GM12864 (cell line): ENCODE data around the gene VTI1A.

Experiments used
- DNase-seq: peaks from one replicate; pipeline ENCODE4 v3.0.0-alpha.2; 2011; ENCODE audit warnings: low read depth
- H3K4me3 ChIP-seq: 2 replicates; pipeline ENCODE4 v1.5.1; 2011; ENCODE audit warnings: mild to moderate bottlenecking, low read depth, low read length, control low read depth
- CTCF ChIP-seq: IDR thresholded peaks from 2 replicates; pipeline ENCODE4 v1.5.1; 2011; ENCODE audit warnings: low read depth, mild to moderate bottlenecking, moderate library complexity, low read length, control low read depth, inconsistent platforms; ENCODE audit errors: missing control alignments

VTI1A gene

GRCh38 chr10:112849546-112849945 is 402.5 kb downstream of the VTI1A start:
- TF ChIP-seq CTCF = no peak
- no peak for DNase-seq
- H3K4me3 ChIP-seq = no peak overlapping the region

GRCh38 chr10:112851181-112851580 is 404.2 kb downstream of the VTI1A start:
- H3K4me3 ChIP-seq = no peak overlapping the region
- no peak for TF ChIP-seq CTCF
- no peak for DNase-seq

- DNase-seq = no peak
- TF ChIP-seq CTCF = no peak
- H3K4me3 ChIP-seq = no peak overlapping the region
Measured at GRCh38 chr10:112851588-112852211, 404.7 kb downstream of the VTI1A start.

GRCh38 chr10:112852306-112852705 is 405.3 kb downstream of the VTI1A start:
- no peak for TF ChIP-seq CTCF
- DNase-seq = no peak
- no peak overlapping the region for H3K4me3 ChIP-seq

GRCh38 chr10:112855134-112855533 is 408.1 kb downstream of the VTI1A start:
- TF ChIP-seq CTCF = no peak
- H3K4me3 ChIP-seq = no peak overlapping the region
- no peak for DNase-seq

GRCh38 chr10:112857493-112857892 is 410.5 kb downstream of the VTI1A start:
- DNase-seq = no peak
- no peak overlapping the region for H3K4me3 ChIP-seq

More at GRCh38 chr10:112857493-112857892, 410.5 kb downstream of the VTI1A start:
- no peak for TF ChIP-seq CTCF
